ENCODE data around the gene CDK5RAP2. TPM values are rescaled to one million over a fixed set of nuclear protein-coding genes. Genes with fewer than 3 reads are reported as not detected.

Gene CDK5RAP2
- total RNA-seq, 4 donors from 2014 or later: 57.4 to 86.3 (median 70.3) TPM

DNA sequence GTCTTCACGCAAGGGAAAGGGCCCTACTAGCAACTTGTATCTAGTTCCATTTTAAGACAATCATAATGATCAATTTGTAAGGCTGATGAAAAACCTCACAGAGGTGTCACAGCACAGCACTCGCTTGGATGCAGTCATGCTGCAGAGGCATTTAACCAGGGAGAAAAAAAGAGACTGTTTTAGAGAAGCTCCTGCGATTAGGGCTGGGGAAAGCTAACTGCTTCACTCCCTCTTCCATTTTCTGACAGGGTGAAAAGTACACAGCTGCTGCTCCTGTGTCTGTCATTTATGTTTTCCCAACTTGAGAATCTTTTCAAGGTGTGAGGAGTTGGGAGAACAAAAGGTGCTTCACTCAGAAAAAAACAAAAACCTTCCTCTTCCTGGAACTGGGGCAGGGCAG, 106.4 kb downstream of the CDK5RAP2 start:
- Histone ChIP-seq H3K27ac (no peak overlapping the region), H3K9me3 (no peaks in the 10 kb centered on the region), H3K36me3 (peaks cover 0 to 12% of the 10 kb centered on the region in 2 donors), H3K4me3 (no peak overlapping the region), H3K4me1 (peaks cover 13 to 16% of the 10 kb centered on the region in 2 donors), H3K27me3 (no peaks in the 10 kb centered on the region)
- in situ Hi-C loops (cut with MboI; ENCODE audit: low sequenced_read_pairs in 4 of 4): loop anchor here in 3 of 4 donors (10.0 to 25.0 kb wide), 4 partner anchors 59 to 919 kb away; no protein-coding TSS in a partner anchor
- no peak for DNase-seq
- TF ChIP-seq POLR2A (IDR thresholded peaks at IDR 0.05): no peak
- TF ChIP-seq, protein P1, sequence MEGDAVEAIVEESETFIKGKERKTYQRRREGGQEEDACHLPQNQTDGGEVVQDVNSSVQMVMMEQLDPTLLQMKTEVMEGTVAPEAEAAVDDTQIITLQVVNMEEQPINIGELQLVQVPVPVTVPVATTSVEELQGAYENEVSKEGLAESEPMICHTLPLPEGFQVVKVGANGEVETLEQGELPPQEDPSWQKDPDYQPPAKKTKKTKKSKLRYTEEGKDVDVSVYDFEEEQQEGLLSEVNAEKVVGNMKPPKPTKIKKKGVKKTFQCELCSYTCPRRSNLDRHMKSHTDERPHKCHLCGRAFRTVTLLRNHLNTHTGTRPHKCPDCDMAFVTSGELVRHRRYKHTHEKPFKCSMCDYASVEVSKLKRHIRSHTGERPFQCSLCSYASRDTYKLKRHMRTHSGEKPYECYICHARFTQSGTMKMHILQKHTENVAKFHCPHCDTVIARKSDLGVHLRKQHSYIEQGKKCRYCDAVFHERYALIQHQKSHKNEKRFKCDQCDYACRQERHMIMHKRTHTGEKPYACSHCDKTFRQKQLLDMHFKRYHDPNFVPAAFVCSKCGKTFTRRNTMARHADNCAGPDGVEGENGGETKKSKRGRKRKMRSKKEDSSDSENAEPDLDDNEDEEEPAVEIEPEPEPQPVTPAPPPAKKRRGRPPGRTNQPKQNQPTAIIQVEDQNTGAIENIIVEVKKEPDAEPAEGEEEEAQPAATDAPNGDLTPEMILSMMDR (IDR thresholded peaks at IDR 0.05 in 4 of 5, conservative IDR thresholded peaks at IDR 0.05 in 1 of 5): no peak
- no peak for ATAC-seq
- intact Hi-C loops (cut with DNase I; ENCODE audit: low total_unique reads): no loop called here

- intact Hi-C loops (cut with DNase I; ENCODE audit: low total_unique reads): no loop called here
- TF ChIP-seq, protein P1 (IDR thresholded peaks at IDR 0.05 in 4 of 5, conservative IDR thresholded peaks at IDR 0.05 in 1 of 5): no peak
- TF ChIP-seq POLR2A (IDR thresholded peaks at IDR 0.05): no peak
- H3K4me1 ChIP-seq: no peaks in the 10 kb centered on the region
- no peaks in the 10 kb centered on the region for H3K9me3 ChIP-seq
- no peak for DNase-seq
- no peak for ATAC-seq
- no peak overlapping the region for H3K4me3 ChIP-seq
- H3K27me3 ChIP-seq: no peaks in the 10 kb centered on the region
- H3K36me3 ChIP-seq: peaks cover 0 to 25% of the 10 kb centered on the region in 2 donors
- no peak overlapping the region for H3K27ac ChIP-seq
- in situ Hi-C loops (cut with MboI; ENCODE audit: low sequenced_read_pairs in 4 of 4): loop anchor here in 2 of 4 donors (25.0 kb wide), 2 partner anchors 504 to 904 kb away; no protein-coding TSS in a partner anchor
Measured at GRCh38 chr9:120465685-120466407, 114.1 kb downstream of the CDK5RAP2 start.

DNA sequence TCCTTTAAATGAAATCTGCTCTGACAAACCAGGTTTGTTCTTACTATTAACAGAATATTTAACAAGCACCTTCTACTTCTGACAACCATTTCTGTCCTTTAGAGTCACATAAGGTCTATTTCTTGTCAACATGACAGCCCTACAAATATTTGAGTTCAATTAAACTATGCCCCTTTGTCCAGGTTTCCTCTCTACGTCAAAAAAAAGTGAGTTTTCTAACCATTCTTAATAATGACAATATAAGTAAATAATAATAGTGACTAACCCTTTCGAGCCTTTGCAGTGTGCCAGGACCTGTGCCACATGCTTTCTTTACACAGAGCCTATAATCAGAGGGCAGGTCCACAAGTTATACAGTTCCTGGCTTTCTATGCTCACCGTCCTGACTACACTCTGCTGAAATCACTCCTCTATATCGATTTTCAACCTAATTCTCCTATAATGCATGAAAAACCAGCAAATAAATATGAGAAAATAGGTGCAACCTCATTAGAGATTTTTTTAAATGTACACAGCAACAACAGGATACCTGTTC, 115.0 kb downstream of the CDK5RAP2 start:
- H3K36me3 ChIP-seq: peaks cover 0 to 24% of the 10 kb centered on the region in 2 donors
- no peak overlapping the region for H3K4me3 ChIP-seq
- H3K27me3 ChIP-seq: no peaks in the 10 kb centered on the region
- no peaks in the 10 kb centered on the region for H3K4me1 ChIP-seq
- no peak overlapping the region for H3K27ac ChIP-seq
- in situ Hi-C loops (cut with MboI; ENCODE audit: low sequenced_read_pairs in 4 of 4) (loop anchor here in 2 of 4 donors (25.0 kb wide), 2 partner anchors 503 to 903 kb away; no protein-coding TSS in a partner anchor), intact Hi-C loops (cut with DNase I; ENCODE audit: low total_unique reads) (no loop called here)
- H3K9me3 ChIP-seq: no peaks in the 10 kb centered on the region
- TF ChIP-seq, protein P1 (IDR thresholded peaks at IDR 0.05 in 4 of 5, conservative IDR thresholded peaks at IDR 0.05 in 1 of 5): no peak
- TF ChIP-seq POLR2A (IDR thresholded peaks at IDR 0.05): no peak
- ATAC-seq (no peak), DNase-seq (no peak)

DNA sequence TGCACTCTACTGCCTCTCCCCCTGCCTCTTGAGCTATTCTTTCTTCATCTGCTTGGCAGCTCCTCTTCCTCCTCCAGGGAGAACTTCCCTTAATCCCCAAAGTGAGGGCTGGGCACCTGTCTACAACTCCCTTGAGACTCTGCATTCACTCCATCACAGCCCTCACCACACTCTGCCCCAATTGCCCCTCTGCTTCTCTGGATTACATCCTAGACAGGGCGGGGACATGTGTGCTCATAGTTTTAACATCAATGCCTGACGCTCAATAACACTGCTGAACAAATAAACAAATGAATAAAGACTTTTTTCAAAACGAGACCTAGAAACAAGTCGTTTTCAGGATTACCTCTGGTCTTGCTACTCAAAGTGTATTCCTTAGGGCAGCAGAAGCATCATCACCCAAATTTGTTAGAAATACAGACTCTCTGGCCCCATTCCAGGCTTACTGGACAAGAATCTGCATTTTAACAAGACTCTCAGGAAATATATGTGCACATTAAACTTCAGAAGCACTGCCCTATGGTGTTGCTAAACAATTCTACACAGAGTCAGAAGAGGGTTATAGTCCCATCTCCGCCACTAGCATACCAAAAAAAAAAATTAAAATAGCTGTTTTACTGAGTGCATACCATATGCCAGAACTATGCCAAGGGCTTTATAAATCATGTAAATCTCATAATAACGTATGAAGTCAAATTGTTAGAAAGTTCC, 115.6 kb downstream of the CDK5RAP2 start:
- no peak for TF ChIP-seq POLR2A (IDR thresholded peaks at IDR 0.05)
- TF ChIP-seq, protein P1 (IDR thresholded peaks at IDR 0.05 in 4 of 5, conservative IDR thresholded peaks at IDR 0.05 in 1 of 5): no peak
- H3K27ac ChIP-seq: no peak overlapping the region

More for the DNA sequence above, 115.6 kb downstream of the CDK5RAP2 start:
- intact Hi-C loops (cut with DNase I; ENCODE audit: low total_unique reads) (no loop called here), in situ Hi-C loops (cut with MboI; ENCODE audit: low sequenced_read_pairs in 4 of 4) (loop anchor here in 2 of 4 donors (25.0 kb wide), 2 partner anchors 502 to 902 kb away; no protein-coding TSS in a partner anchor)
- H3K27me3 ChIP-seq: no peaks in the 10 kb centered on the region
- ATAC-seq (no peak), DNase-seq (no peak)
- H3K4me1 ChIP-seq: no peaks in the 10 kb centered on the region
- H3K36me3 ChIP-seq: peaks cover 0 to 24% of the 10 kb centered on the region in 2 donors
- H3K9me3 ChIP-seq: no peaks in the 10 kb centered on the region
- no peak overlapping the region for H3K4me3 ChIP-seq
